Activated B cell treated with CpG ODN at 0.5 μM for 24 hours (primary cell): ENCODE results near the gene IL1R2. TPM values are rescaled to one million over a fixed set of nuclear protein-coding genes. Genes with fewer than 3 reads are reported as not detected.

Experiments used
- ATAC-seq: fragments of 200-7000 bp; cut with Tn5 transposase; one replicate; pipeline ENCODE4 v1.10.0; 2021; ENCODE audit warnings: low read depth, mild to moderate bottlenecking, moderate library complexity
- CTCF ChIA-PET: fragments of 350-600 bp; sonication (Branson Sonifier 250); formaldehyde crosslinking; loops from one replicate; lab custom pipeline; 2021; ENCODE audit warnings: antibody characterized with exemption; lab: Charles Lee
- POLR2A ChIA-PET: fragments of 350-600 bp; sonication (Branson Sonifier 250); formaldehyde crosslinking; loops from one replicate; lab custom pipeline; 2021; ENCODE audit warnings: antibody characterized with exemption; lab: Charles Lee
- DNase-seq: peaks from one replicate; pipeline ENCODE4 v3.0.0; 2022
- H3K27ac Mint-ChIP-seq: one replicate; pipeline ENCODE4 v1.8.0; 2020; ENCODE audit warnings: mixed read lengths
- H3K27me3 Mint-ChIP-seq: one replicate; pipeline ENCODE4 v1.8.0; 2021; ENCODE audit warnings: mixed read lengths
- H3K36me3 Mint-ChIP-seq: one replicate; pipeline ENCODE4 v1.8.0; 2021; ENCODE audit warnings: low read depth, mixed read lengths
- H3K4me1 Mint-ChIP-seq: one replicate; pipeline ENCODE4 v1.8.0; 2021; ENCODE audit warnings: mixed read lengths
- H3K4me3 Mint-ChIP-seq: one replicate; pipeline ENCODE4 v1.8.0; 2020; ENCODE audit warnings: mild to moderate bottlenecking, mixed read lengths
- H3K9me3 Mint-ChIP-seq: one replicate; pipeline ENCODE4 v1.8.0; 2020; ENCODE audit warnings: mixed read lengths
- CTCF ChIP-seq: fragments of 200-600 bp; IDR thresholded peaks from one replicate; pipeline ENCODE4 v1.8.0; 2022; ENCODE audit warnings: antibody characterized with exemption, mild to moderate bottlenecking
- intact Hi-C: fragments of 100-400 bp; cut with micrococcal nuclease; formaldehyde crosslinking; loops from one replicate; pipeline ENCODE4 v1.15.1; 2024
- total RNA-seq: library from RNA; stranded (reverse); gene quantifications from 2 replicates; pipeline ENCODE4 v1.2.3, GENCODE V29; 2022

IL1R2 gene
- total RNA-seq, 1 donor from 2014 or later = not detected

- Mint-ChIP-seq H3K27ac (no peak overlapping the region), H3K4me3 (no peak overlapping the region), H3K9me3 (no peaks in the 10 kb centered on the region), H3K36me3 (no peaks in the 10 kb centered on the region), H3K27me3 (peaks cover 8% of the 10 kb centered on the region), H3K4me1 (peaks cover 3% of the 10 kb centered on the region)
- ATAC-seq (no peak), DNase-seq (no peak)
- CTCF ChIA-PET = interaction anchor here (1.5 to 2.3 kb wide), 5 partner anchors 11 to 424 kb away, joined by 3 to 73 read pairs (median 19); no protein-coding TSS in a partner anchor
- POLR2A ChIA-PET = no interaction called here
- intact Hi-C loops = no loop called here
- TF ChIP-seq CTCF = no peak
Observed at GRCh38 chr2:102018823-102019445, 27.2 kb downstream of the IL1R2 start.

GRCh38 chr2:102020596-102021170, 28.9 kb downstream of the IL1R2 start:
- ChIA-PET CTCF (interaction anchor here (0.6 to 2.3 kb wide), 21 partner anchors 9 to 678 kb away, joined by 3 to 73 read pairs (median 4); no protein-coding TSS in a partner anchor), POLR2A (no interaction called here)
- Mint-ChIP-seq H3K27me3 (peaks cover 8% of the 10 kb centered on the region), H3K4me3 (no peak overlapping the region), H3K27ac (no peak overlapping the region), H3K4me1 (peaks cover 3% of the 10 kb centered on the region), H3K9me3 (no peaks in the 10 kb centered on the region), H3K36me3 (no peaks in the 10 kb centered on the region)
- ATAC-seq = peak; percentile 99
- DNase-seq = peak; percentile 67
- TF ChIP-seq CTCF = peak; percentile 28
- intact Hi-C loops = loop anchor here (1.0 to 2.0 kb wide), 6 partner anchors 136 to 572 kb away; partner anchors contain the start of gene IL18R1

GRCh38 chr2:102021779-102022178, 30.0 kb downstream of the IL1R2 start:
- H3K4me3 Mint-ChIP-seq = no peak overlapping the region
- CTCF ChIA-PET = interaction anchor here (1.0 kb wide), 1 partner anchor 219 kb away, joined by 4 read pairs; no protein-coding TSS in a partner anchor
- no peak overlapping the region for H3K27ac Mint-ChIP-seq
- H3K27me3 Mint-ChIP-seq = peaks cover 8% of the 10 kb centered on the region
- ATAC-seq = no peak
- H3K9me3 Mint-ChIP-seq = no peaks in the 10 kb centered on the region
- POLR2A ChIA-PET = no interaction called here
- no peaks in the 10 kb centered on the region for H3K36me3 Mint-ChIP-seq
- no peak for TF ChIP-seq CTCF
- intact Hi-C loops = loop anchor here (2.0 kb wide), 1 partner anchor 137 kb away; no protein-coding TSS in a partner anchor
- DNase-seq = no peak
- H3K4me1 Mint-ChIP-seq = peaks cover 3% of the 10 kb centered on the region

GRCh38 chr2:102022884-102023539, 31.3 kb downstream of the IL1R2 start:
- TF ChIP-seq CTCF = no peak
- DNase-seq (no peak), ATAC-seq (no peak)
- H3K4me3 Mint-ChIP-seq = no peak overlapping the region
- no peak overlapping the region for H3K27ac Mint-ChIP-seq
- peaks cover 8% of the 10 kb centered on the region for H3K27me3 Mint-ChIP-seq
- ChIA-PET POLR2A (no interaction called here), CTCF (no interaction called here)
- intact Hi-C loops = no loop called here
- H3K9me3 Mint-ChIP-seq = no peaks in the 10 kb centered on the region
- H3K4me1 Mint-ChIP-seq = peaks cover 3% of the 10 kb centered on the region
- H3K36me3 Mint-ChIP-seq = no peaks in the 10 kb centered on the region

- Mint-ChIP-seq H3K36me3 (no peaks in the 10 kb centered on the region), H3K27ac (no peak overlapping the region), H3K4me1 (peaks cover 3% of the 10 kb centered on the region), H3K9me3 (no peaks in the 10 kb centered on the region), H3K4me3 (no peak overlapping the region), H3K27me3 (peaks cover 8% of the 10 kb centered on the region)
- DNase-seq = no peak
- ChIA-PET POLR2A (no interaction called here), CTCF (no interaction called here)
- intact Hi-C loops = no loop called here
- no peak for TF ChIP-seq CTCF
- ATAC-seq = no peak
Observed at GRCh38 chr2:102024410-102024809, 32.6 kb downstream of the IL1R2 start.
